GM19395 (cell line): Measurements from ENCODE around the gene KCTD15.

Source experiments
- ATAC-seq: cut with Tn5 transposase; IDR thresholded peaks from one replicate; pipeline ENCODE4 v1.9.1; 2021; ENCODE audit warnings: mild to moderate bottlenecking, moderate library complexity; ENCODE audit not compliant: unreplicated experiment

KCTD15 gene, protein sequence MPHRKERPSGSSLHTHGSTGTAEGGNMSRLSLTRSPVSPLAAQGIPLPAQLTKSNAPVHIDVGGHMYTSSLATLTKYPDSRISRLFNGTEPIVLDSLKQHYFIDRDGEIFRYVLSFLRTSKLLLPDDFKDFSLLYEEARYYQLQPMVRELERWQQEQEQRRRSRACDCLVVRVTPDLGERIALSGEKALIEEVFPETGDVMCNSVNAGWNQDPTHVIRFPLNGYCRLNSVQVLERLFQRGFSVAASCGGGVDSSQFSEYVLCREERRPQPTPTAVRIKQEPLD

DNA sequence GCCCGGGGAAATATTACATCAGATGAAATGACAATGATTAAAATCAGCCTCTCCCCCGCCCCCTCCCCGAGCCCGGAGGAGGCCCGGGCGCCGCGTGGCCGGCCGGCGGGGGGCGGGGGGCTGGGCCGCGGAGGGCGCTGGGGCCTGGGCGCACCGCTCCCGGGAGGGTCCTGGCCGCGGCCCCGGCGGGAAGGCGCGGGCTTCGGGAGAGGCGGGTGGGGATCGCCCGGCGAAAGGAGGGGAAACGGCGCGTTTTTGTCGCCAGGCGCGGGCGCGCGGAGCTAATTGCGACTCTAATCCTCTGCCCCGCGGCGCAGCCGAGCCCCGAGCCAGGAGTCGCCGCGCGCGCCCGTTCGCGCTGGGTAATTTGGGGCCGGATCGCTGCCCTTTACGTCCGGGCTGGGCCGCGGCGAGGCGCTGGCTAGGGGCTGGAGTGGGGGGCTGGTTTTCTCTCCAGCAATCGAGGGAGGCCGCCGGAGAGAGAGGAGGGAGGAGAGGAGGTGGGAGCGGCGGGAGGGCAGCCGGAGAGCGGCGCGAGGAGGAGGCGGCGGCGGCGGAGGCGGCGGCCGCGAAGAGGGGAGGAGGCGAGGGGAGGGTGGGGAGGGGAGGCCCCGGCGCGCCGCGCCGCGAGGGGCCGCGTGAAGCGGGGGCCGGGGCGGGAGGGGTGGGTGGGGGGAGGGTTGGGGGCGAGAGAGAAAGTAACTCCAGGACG lies at the start of gene KCTD15:
Gene KCTD15 (plus strand): TSS at position 707 of the 712 bp plus-strand sequence. CDS start 3,585 bp downstream, outside the sequence.
- ATAC-seq = no peak

DNA sequence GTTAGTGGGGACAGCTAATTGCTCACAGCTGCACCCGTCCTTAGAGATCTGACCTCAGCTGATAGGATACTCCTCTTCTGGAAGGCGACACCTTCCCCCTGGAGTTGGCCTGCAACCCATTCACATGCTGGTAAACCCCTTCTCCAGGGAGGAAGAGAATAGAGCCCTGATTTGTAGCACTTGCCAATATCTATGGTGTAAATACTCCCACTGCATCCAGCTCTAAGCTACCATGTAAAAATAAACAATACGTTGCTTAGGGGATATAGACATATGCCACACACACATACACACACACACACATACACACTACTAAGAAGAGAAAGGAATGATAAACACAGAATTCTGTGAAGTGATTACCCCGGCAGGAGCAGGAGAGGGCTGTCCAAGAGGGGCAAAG lies 49.4 kb upstream of the KCTD15 start:
- no peak for ATAC-seq

DNA sequence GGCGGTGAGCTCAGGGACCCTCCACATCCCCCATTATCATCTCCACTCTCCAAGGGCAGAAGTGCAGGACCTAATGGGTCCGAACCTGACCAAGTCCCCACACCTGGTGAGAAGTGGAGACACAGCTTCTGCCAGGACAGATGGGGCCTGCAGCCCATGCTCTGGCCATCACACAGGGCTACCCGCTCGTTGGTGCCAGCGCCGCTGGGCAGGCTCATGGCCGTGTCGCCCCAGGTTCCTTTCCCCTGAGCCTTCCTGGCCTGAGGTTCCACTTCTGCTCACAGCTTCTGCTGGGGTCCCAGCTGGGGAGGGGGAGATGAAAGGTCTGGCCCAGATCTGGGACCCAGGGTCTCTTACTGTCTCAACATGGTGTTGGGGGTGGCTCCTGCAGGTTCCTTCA lies 48.4 kb upstream of the KCTD15 start:
- ATAC-seq = no peak

DNA sequence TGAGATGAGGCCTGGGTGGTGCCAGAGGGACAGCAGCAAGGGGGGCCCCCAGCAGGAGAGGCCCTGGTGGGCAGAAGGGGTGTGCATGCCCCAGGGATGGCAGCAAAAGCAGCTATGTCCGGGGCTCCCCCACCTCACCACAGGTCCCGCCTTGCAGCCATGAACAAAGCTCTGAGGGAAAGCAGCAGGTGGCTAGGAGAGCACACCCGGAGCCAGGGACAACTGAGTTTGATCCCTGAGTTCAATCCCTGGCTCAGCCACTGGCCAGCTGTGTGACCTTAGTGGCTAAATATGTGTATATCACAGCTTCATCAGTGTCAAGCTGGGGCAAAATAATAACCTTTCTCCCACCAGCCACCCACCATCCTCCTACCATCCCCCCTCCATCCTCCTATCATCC lies 47.7 kb upstream of the KCTD15 start:
- no peak for ATAC-seq

DNA sequence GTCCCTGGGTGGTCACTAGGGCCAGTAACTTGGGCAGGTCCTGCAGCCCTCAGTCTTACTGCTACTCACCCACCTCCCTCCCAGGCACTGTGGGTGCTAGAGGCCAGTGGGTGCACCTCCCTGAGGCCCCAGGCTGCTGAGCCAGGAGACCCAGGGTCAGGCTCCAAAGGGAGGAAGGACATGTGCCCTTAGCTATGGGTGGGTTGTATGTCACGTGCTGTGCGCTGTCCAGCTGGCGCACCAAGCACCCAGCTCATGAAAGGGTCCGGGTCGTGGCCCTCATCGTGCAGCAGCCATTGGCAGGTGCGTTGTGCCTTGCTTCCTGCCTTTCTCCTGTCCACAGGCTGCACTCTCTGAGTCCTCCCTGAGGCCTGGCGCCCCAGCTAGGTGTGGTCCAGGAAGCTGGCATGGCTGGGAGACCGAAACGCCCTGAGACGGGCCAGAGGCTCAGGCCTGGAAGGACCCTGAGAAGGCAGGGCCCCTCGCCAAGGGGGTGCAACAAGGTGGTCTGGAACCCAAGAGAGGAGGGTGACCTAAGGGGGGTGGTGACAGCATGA lies 47.0 kb upstream of the KCTD15 start:
- no peak for ATAC-seq

DNA sequence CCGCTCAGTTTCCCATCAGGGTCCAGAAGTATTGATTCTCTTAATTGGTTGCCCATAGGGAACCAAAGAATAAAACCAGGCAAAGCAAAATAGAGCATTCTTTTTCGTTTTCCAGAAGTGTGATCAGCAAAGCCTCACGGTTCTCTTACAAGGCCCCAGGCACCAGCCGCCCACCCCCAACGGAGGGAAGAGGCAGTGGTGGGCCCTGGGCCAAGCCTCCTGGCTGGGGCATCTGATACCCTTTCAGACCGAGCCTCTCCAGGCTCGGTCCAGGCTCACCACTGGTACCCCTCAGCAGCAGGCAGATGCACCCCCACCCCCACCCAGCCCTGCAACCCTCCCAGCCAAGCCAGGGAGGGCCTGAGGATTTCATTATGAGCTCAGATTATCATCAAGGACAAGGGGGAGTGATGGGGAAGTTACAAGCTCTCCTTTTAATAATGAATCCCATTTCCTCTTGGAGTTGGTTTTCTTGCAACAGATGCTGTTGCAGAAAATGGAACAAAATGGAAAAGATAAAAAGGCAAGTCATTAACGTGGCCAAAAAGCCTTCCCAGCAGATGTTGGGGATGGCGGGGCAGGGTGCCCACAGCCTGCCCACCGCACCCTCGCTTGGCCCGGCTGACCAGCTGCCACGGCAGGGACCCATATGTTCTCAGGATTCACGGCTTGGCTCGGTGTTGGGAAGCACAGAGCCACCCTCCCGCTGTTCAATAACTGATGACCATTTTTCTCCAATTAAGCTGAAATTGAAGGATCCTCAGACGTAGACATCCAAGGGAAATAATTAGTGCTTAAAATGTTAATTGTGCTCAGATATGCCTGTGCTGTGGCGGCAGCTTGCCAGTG lies 45.9 kb upstream of the KCTD15 start:
- no peak for ATAC-seq

DNA sequence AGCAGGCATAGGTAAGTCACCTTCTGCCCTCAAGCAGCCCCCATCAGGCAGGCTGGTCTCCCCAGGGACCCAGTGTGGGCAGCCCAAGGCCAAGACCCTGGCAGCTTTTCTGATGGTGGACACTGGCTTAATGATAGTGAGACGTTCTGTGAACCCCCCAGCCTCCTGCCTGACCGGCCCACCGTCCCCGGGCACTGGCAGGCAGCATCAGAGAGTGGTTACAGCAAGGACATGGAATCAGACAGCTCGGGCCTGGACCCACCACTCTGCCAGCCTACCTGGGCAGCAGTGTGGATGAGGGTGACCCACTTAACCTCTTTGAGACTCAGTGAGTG lies 45.3 kb upstream of the KCTD15 start:
- no peak for ATAC-seq

DNA sequence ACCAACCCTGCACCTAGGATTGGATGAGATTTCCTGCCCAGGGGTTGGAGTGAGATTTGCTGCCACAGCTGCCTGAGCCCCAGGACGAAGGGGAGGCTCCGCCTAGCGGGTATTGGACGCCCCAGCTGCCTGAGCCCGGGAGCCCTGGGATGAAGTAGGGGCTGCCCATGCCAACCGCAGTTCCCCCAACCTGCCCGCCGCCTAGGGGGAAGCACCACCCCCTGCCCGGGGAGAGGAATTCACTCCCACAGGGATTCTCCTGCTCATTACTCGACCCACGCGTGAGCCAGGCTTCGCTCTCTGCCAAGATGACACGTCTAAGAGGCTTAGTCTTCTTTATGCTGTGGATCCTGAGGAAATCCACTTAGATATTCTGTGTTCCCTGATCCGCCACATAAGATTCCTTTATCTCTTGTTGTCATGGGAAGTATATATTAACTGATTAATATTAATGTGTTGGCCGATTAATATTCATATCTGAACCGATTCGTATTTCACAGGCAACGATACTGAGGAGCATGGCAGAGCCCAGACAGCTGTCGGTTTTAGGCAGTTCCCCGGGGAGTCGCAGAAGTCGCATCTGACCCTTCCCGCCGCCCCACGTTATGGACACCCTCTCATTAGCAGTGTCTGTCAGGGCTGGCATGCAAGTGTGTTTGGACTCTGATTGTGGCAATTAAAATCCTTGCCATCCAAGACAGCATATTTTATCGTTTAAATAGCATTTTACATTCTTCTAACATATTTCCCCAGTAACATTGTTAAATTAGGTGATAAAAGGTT lies 44.5 kb upstream of the KCTD15 start:
- ATAC-seq = no peak

DNA sequence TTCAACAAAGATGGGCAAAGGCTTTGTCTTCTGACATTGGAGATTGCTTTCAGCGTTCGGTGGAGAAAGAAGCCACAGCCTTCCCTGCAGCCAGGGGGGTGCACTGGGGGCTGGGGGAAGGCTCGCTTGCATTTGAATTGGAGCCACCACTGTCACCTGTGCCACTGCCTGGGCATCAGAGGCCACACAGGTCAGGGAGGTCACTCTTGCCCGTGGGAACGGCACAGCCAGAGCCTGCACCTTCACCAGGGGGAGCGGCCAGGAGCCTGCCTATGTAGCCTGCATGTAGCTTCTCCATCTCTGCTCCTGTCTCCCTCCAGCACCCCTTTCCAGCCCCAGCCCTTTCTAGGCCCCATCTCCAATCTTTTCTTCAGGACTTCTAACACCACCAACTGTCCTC lies 43.7 kb upstream of the KCTD15 start:
- no peak for ATAC-seq

DNA sequence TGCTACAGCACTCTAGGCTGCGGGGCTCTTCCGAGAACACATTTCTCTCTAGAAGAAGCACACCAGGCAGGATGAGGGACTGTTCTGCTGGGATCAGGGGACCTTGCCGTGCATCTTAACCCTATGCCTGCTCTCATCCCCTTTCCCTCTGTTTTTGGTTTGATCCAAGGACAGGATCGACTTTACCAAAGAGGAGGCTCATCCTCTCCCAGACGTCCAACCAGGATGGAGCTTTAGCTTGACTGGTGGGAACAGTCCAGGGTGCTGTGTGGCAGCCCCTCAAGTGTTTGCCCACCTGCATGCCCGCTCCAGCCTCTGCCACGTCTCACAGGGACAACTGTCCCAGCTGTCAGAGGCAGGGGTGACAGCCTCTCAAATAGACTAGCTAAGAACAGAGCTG lies 42.3 kb upstream of the KCTD15 start:
- no peak for ATAC-seq

DNA sequence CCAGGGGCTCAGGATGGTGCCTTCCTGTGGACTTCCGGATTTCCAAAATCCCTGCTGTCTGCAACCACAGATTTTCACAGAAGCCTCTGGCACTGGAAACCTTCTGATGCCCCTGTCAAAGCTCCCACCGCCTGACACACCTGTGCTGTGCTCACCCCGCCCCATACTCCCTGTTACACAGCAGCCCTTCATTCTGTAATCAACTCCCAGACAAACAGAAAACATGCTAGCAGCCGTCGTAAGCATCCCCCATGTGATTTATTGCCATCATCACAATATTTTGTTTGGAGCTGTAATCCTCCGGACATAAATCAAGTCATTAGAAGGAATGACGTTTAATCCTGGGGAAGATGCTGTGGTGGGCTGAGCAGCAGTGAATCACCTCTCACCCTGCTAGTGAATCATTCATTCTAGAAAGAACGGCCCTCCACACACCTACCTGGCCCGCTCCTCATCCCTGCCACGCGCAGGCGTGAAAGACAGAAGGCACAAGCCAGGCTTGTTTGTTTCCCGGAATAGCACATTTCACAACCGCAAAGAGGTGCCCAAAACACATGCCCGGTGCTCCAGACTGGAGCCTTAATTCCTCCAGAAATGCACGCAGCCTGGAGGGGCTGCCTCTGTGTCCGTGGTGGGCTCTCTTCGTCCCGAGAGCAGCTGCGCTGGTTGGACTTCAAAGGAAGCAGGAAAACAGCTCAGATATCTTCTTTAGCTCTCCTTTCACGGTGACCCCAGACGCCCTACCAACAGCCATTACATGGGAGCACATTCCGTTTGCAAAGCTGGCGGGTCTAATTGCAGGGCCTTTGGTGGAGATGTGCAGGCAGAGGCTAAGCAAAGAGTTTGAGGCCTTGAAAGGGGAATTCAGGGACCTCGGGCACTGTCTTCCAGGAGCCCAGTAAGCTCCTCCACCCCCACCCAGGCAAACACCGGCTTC lies 41.3 kb upstream of the KCTD15 start:
- no peak for ATAC-seq

DNA sequence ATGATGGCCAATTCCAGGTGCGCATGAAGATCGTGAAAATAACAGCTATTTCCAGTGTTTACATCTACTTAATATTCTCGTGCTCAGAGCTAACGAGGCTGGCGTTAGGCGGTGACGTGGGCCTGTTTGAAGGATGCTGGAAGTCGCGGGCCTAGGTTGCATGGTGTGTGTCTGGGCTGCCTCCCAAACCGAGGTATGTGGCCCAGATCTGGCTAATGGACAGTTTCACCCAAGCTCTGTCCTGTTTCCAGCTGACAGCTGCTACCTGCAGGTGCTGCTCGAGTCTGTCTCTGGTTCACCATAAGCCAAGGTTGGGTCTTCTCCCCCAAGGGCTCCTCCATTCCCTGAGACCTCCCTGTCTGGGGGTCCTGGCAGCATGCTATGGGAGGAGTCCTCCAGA lies 40.5 kb upstream of the KCTD15 start:
- no peak for ATAC-seq

DNA sequence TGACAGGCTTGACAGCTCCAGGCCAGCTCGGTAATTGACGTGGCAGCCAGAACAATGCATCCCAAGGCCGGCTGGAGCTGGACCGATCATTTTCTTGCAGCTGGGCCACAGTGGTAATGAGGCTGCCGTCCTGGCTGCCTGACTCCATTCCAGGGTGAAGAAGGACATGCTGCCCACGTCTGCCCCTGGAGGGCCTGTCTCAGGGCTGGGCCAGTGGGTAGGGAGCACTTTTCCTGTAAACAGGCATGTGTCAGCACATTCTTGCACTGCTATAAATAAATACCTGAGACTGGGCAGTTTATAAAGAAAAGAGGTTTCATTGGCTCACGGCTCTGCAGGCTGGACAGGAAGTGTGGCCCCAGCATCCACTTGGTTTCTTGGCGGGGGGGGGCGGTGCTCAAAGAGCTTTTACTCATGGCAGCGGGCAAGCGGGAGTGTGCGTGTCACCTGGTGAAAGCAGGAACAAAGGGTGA lies 38.1 kb upstream of the KCTD15 start:
- ATAC-seq = no peak

DNA sequence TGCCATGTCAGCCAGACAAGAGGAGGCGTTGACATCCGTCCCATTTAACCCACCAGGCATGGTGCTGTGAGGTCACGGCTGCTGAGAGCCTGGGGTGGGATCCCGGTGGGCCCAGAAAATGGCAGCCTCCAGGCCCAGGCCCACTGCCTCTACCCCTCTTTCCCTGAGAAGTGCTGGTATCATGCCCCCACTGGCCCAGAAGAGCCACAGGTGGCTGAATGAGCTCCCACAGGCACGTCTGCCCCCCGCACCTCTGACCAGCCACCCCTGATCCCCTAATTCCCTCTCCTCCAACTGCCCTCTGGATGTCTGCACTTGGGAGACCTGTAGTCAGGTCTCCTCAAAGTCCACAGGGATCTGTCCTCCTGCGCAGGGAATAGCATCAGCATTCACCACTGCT lies 37.3 kb upstream of the KCTD15 start:
- no peak for ATAC-seq

DNA sequence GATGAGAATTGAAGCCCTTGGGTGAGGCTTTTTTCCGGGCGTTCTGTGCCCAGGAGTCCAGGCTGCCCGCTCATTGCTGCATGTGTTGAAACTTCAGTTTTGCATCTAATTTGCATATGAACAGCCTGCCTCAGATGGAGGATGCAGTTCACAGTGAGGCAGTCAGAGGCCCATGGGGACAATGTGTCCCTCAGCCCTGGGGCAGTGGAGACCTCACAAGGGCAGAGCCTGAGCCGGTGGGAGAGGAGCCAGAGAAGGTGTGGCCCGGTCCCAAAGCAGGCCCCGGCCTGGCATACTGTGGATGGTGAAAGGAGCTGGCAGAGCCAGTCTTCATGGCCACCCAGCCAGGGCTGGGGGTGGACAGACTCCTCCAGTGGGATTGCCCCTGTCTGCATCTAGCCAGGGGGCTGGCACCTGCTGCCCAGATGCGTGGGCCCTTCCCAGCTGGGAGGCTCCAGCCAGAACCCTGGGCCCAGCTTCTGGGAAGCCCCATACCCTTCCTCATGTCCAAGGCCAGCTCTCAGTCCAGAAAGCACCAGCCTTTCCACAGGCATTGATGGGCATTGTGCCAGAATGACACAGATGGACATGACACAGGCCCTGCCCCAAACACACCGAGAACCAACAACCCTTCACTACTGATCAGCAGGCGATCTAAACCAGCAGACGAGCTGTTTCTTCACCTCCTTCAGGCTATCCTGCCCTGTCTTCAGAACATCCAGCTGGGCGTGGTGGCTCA lies 32.9 kb upstream of the KCTD15 start:
- ATAC-seq = no peak

DNA sequence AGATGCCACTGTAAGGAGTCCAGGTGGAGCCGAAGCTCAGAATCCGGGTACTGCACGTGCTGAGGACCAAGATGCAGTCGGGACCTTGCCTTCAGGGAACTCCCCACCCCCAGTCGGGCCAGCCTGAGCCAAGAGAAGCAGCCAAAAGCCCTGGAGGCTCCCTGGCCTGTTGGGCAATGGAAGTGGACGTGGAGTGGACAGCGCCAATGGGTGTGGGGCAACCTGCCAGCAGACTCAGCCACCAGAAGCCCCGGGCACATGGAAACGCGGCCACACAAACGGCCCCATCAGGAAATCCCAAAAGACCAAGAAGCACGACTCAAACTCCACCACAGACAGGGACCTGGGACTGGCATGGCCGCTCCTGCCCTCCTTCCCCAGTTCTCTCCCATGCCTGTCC lies 30.0 kb upstream of the KCTD15 start:
- ATAC-seq = no peak

DNA sequence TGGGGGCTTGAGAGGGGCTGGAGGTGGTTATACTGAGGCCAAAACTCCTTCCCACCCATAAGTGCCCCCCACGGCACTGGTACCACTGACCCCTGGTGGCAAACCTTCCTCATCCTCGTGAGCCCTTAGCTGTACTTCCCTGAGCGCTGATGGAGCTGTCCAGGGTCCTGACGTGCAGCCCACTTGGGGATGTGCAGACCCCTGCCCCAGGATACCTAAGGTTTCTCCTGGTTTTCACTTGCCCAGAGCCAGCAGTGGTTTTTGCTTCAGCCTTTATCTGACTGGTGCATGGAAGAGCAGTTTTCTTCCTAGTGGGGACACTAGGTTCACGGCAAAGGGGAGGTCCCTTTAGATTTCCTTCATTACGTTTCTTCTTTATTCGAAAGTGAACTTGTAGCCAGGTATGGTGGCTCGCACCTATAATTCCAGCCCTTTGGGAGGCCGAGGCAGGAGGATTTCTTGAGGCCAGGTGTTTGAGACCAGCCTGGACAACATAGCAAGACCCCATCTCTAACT lies 28.7 kb upstream of the KCTD15 start:
- ATAC-seq = no peak

DNA sequence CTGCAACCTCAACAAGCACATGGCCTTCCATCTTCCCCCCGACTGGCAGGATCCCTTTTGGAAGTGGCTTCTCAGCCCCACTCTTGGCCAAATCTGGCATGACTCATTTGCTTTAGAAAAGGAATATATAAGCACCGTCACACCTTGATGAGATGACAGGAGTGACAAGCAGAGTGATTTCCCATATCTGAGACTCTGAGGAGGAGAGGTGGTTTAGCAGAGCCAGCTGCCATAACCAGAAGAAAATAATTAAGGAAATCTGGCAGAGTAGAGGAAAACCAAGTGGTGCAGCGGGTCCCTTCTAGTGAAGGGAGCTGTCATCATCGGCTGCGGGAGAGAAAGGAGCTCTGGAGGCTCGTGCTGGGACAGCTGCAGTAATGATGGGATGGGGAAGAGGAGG lies 27.5 kb upstream of the KCTD15 start:
- ATAC-seq = no peak

DNA sequence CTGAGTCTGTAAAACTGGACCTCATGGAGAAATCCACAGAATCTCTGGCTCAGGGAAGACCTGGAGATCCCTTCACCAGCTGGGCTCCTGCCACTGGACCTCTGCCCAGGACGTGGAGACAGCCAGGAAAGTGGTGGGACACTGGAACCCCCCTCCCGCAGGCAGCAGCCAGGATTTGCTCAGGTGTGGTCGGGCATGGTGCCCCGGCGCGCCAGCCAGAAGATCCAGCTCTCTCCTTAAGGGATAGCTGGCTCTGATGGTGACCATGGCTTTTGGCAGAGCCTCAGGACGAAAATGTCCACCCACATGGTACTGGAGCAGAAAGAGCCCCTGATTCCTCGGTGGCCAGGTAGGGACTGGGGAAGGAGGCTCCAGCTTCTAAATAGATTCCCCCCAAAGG lies 26.6 kb upstream of the KCTD15 start:
- no peak for ATAC-seq
